Smooth muscle cell (in vitro differentiated cells): ENCODE data around the gene LHCGR. TPM values are rescaled to one million over a fixed set of nuclear protein-coding genes. Genes with fewer than 3 reads are reported as not detected.

ENCODE experiments used
- DNase-seq: peaks from one replicate; lab custom pipeline; 2025; ENCODE audit not compliant: unreplicated experiment; lab: John Stamatoyannopoulos, UW
- H2AFZ ChIP-seq: fragments of 200-600 bp; sonication (generic); 2 replicates; pipeline ENCODE4 v1.6.0; 2016; ENCODE audit warnings: antibody characterized with exemption, low read depth, mild to moderate bottlenecking
- H3F3A ChIP-seq: fragments of 200-600 bp; sonication (generic); 2 replicates; pipeline ENCODE4 v1.6.0; 2017; ENCODE audit warnings: antibody characterized with exemption, low read depth
- H3K27ac ChIP-seq: fragments of 200-600 bp; sonication (generic); 2 replicates; pipeline ENCODE4 v1.5.1; 2016; ENCODE audit warnings: low read depth, mild to moderate bottlenecking
- H3K27me3 ChIP-seq: fragments of 200-600 bp; sonication (generic); 2 replicates; pipeline ENCODE4 v1.6.1; 2016; ENCODE audit warnings: low read depth, mild to moderate bottlenecking
- H3K36me3 ChIP-seq: fragments of 200-600 bp; sonication (generic); 2 replicates; pipeline ENCODE4 v1.5.1; 2016; ENCODE audit warnings: low read depth
- H3K4me1 ChIP-seq: fragments of 200-600 bp; sonication (generic); 2 replicates; pipeline ENCODE4 v1.5.1; 2016; ENCODE audit warnings: low read depth
- H3K4me2 ChIP-seq: fragments of 200-600 bp; sonication (generic); 2 replicates; pipeline ENCODE4 v1.6.0; 2016; ENCODE audit warnings: mild to moderate bottlenecking
- H3K4me3 ChIP-seq: fragments of 200-600 bp; sonication (generic); 2 replicates; pipeline ENCODE4 v1.5.1; 2016; ENCODE audit warnings: mild to moderate bottlenecking
- H3K79me2 ChIP-seq: fragments of 200-600 bp; sonication (generic); 2 replicates; pipeline ENCODE4 v1.6.0; 2016; ENCODE audit warnings: low read depth, mild to moderate bottlenecking
- H3K9ac ChIP-seq: fragments of 200-600 bp; sonication (generic); 2 replicates; pipeline ENCODE4 v1.6.0; 2016; ENCODE audit warnings: low read depth
- H3K9me3 ChIP-seq: fragments of 200-600 bp; sonication (generic); replicated peaks from 2 replicates; pipeline ENCODE4 v1.5.1; 2016; ENCODE audit warnings: low read depth
- H4K20me1 ChIP-seq: fragments of 200-600 bp; sonication (generic); 2 replicates; pipeline ENCODE4 v1.6.0; 2016; ENCODE audit warnings: low read depth
- CTCF ChIP-seq: fragments of 200-600 bp; sonication (generic); IDR thresholded peaks from 2 replicates; pipeline ENCODE4 v1.5.1; 2017; ENCODE audit warnings: borderline replicate concordance, mild to moderate bottlenecking, antibody characterized with exemption; ENCODE audit not compliant: insufficient read depth, poor library complexity, severe bottlenecking
- WGBS: methylation state at CpG from one replicate; pipeline ENCODE4 v1.1.7; 2016; ENCODE audit warnings: low lambda C conversion rate; 5-methylcytosine and 5-hydroxymethylcytosine counted together
- polyA plus RNA-seq: library from polyadenylated mRNA; unstranded; fragments of >200 nt; fragmentation: Nextera tagmentation; extraction: Ambion mirVana; gene quantifications from 2 replicates; pipeline ENCODE4 v1.2.1, GENCODE V29; 2016
- total RNA-seq: library from RNA; depleted of rRNA; stranded (reverse); fragments of >200 nt; gene quantifications from 2 replicates; pipeline ENCODE4 v1.2.3, GENCODE V29; 2014

Gene LHCGR
- total and polyA plus RNA-seq, 2 experiments from 2014 or later, result not detected

- Histone ChIP-seq H4K20me1 (no peaks in the 10 kb centered on the region), H3K9ac (no peak overlapping the region), H3K36me3 (no peaks in the 10 kb centered on the region), H3K4me2 (no peak overlapping the region), H3F3A (no peaks in the 10 kb centered on the region), H3K27ac (no peak overlapping the region), H3K79me2 (no peaks in the 10 kb centered on the region), H3K4me3 (no peak overlapping the region), H3K27me3 (no peaks in the 10 kb centered on the region), H3K9me3 (no peaks in the 10 kb centered on the region), H3K4me1 (peaks cover 26% of the 10 kb centered on the region), H2AFZ (no peak overlapping the region)
- no peak for TF ChIP-seq CTCF
- DNase-seq, result no peak
- 81% methylated on average over 2 of the region's 2 CpGs for WGBS
Observed at GRCh38 chr2:48721158-48721557, 34.4 kb downstream of the LHCGR start.

- DNase-seq, result no peak
- H2AFZ ChIP-seq, result no peak overlapping the region
- H3K27ac ChIP-seq, result no peak overlapping the region
- no peaks in the 10 kb centered on the region for H4K20me1 ChIP-seq
- no peak overlapping the region for H3K4me2 ChIP-seq
- no peak overlapping the region for H3K9ac ChIP-seq
- H3K4me1 ChIP-seq, result peaks cover 41% of the 10 kb centered on the region
- no peak for TF ChIP-seq CTCF
- H3F3A ChIP-seq, result no peaks in the 10 kb centered on the region
- no peaks in the 10 kb centered on the region for H3K27me3 ChIP-seq
- H3K4me3 ChIP-seq, result no peak overlapping the region
- H3K36me3 ChIP-seq, result no peaks in the 10 kb centered on the region
- no peaks in the 10 kb centered on the region for H3K9me3 ChIP-seq
- 62% methylated on average over 3 of the region's 3 CpGs for WGBS
- H3K79me2 ChIP-seq, result no peaks in the 10 kb centered on the region
Observed at GRCh38 chr2:48719480-48720177, 35.9 kb downstream of the LHCGR start.

GRCh38 chr2:48717846-48718245, 37.7 kb downstream of the LHCGR start:
- 30% methylated on average over 3 of the region's 3 CpGs for WGBS
- Histone ChIP-seq H3K9me3 (no peaks in the 10 kb centered on the region), H3K4me1 (peaks cover 49% of the 10 kb centered on the region), H3K36me3 (no peaks in the 10 kb centered on the region), H3K79me2 (no peaks in the 10 kb centered on the region), H3F3A (peaks cover 4% of the 10 kb centered on the region), H4K20me1 (no peaks in the 10 kb centered on the region), H3K9ac (no peak overlapping the region), H3K27me3 (no peaks in the 10 kb centered on the region), H3K27ac (no peak overlapping the region), H2AFZ (no peak overlapping the region), H3K4me2 (peak overlapping the region; percentile 36), H3K4me3 (no peak overlapping the region)
- no peak for DNase-seq
- TF ChIP-seq CTCF, result no peak

- no peak for DNase-seq
- Histone ChIP-seq H3K79me2 (no peaks in the 10 kb centered on the region), H3K4me3 (no peak overlapping the region), H3K4me1 (peaks cover 45% of the 10 kb centered on the region), H3K27ac (no peak overlapping the region), H3K4me2 (peak overlapping the region; percentile 27), H3K9me3 (no peaks in the 10 kb centered on the region), H3K27me3 (peaks cover 6% of the 10 kb centered on the region), H3K9ac (no peak overlapping the region), H4K20me1 (no peaks in the 10 kb centered on the region), H3K36me3 (no peaks in the 10 kb centered on the region), H3F3A (peaks cover 4% of the 10 kb centered on the region), H2AFZ (no peak overlapping the region)
- 62% methylated on average over 1 of the region's 1 CpG for WGBS
- TF ChIP-seq CTCF, result no peak
Observed at GRCh38 chr2:48715956-48716355, 39.6 kb downstream of the LHCGR start.
